AG09309 (cell line): ENCODE results near the gene CD226.
A peak's percentile ranks its signal among the peaks of the same experiment; 100 is the strongest.

Experiments used
- DNase-seq: peaks from one replicate; pipeline ENCODE4 v3.0.0-alpha.2; 2010; ENCODE audit warnings: low read depth
- H3K4me3 ChIP-seq: 2 replicates; pipeline ENCODE4 v1.5.1; 2011; ENCODE audit warnings: mild to moderate bottlenecking, low read depth, low read length, moderate library complexity; ENCODE audit not compliant: control insufficient read depth
- TF ChIP-seq, protein P1 (sequence below): IDR thresholded peaks from 2 replicates; pipeline ENCODE4 v1.5.1; 2011; ENCODE audit warnings: mild to moderate bottlenecking, low read depth, low read length, inconsistent platforms; ENCODE audit not compliant: insufficient read depth, control insufficient read depth; ENCODE audit errors: missing control alignments

CD226 gene

GRCh38 chr18:69948919-69949537 is 1.4 kb upstream of the CD226 start:
- TF ChIP-seq, protein P1, sequence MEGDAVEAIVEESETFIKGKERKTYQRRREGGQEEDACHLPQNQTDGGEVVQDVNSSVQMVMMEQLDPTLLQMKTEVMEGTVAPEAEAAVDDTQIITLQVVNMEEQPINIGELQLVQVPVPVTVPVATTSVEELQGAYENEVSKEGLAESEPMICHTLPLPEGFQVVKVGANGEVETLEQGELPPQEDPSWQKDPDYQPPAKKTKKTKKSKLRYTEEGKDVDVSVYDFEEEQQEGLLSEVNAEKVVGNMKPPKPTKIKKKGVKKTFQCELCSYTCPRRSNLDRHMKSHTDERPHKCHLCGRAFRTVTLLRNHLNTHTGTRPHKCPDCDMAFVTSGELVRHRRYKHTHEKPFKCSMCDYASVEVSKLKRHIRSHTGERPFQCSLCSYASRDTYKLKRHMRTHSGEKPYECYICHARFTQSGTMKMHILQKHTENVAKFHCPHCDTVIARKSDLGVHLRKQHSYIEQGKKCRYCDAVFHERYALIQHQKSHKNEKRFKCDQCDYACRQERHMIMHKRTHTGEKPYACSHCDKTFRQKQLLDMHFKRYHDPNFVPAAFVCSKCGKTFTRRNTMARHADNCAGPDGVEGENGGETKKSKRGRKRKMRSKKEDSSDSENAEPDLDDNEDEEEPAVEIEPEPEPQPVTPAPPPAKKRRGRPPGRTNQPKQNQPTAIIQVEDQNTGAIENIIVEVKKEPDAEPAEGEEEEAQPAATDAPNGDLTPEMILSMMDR, result no peak
- DNase-seq, result no peak
- no peak overlapping the region for H3K4me3 ChIP-seq

GRCh38 chr18:69948256-69948655 is 583 bp upstream of the CD226 start:
- no peak for DNase-seq
- H3K4me3 ChIP-seq, result no peak overlapping the region
- TF ChIP-seq, protein P1, result no peak

- no peak overlapping the region for H3K4me3 ChIP-seq
- TF ChIP-seq, protein P1, result no peak
- DNase-seq, result no peak
Measured at GRCh38 chr18:69946608-69947155, 991 bp downstream of the CD226 start.

GRCh38 chr18:69945220-69946114 is 2.2 kb downstream of the CD226 start:
- DNase-seq, result no peak
- TF ChIP-seq, protein P1, result no peak
- H3K4me3 ChIP-seq, result no peak overlapping the region

DNA sequence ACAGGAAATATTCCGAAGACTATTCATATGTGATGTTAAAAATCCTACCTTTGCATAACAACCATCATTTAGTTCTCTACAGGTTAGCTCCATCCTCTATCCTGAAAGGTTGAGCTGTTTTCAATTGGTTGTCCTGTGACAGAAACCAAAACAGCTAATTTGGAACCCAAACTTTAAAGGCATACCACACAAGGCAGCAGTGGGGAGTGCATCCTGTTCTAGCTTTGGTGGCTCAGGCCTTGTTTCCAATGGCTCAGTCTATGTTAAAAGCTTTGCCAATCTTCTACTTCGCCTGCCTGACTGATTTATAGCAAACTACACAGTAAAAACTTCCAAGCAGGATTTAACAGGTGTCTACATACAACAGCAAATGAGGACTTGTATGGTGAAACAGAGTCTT is 3.2 kb downstream of the CD226 start:
- no peak overlapping the region for H3K4me3 ChIP-seq
- TF ChIP-seq, protein P1, result no peak
- DNase-seq, result no peak

- DNase-seq, result no peak
- no peak overlapping the region for H3K4me3 ChIP-seq
- TF ChIP-seq, protein P1, result peak; percentile 7
Measured at GRCh38 chr18:69943021-69943420, 4.7 kb downstream of the CD226 start.
